ENCODE results near the gene CD6.

- TF ChIP-seq CTCF (IDR thresholded peaks at IDR 0.05; ENCODE audit: borderline replicate concordance, extremely low read depth, low read length, poor library complexity, severe bottlenecking) (no peak), EZH2 (IDR thresholded peaks at IDR 0.05; ENCODE audit: borderline replicate concordance, low read depth, low read length, severe bottlenecking) (no peak)
Measured at GRCh38 chr11:60970890-60971289, 590 bp upstream of the CD6 start.

All from DND-41 (cell line).